Measurements from ENCODE around the gene SLC25A26.
A peak's percentile ranks its signal among the peaks of the same experiment; 100 is the strongest.
"Not testable (repeated sequence)": the region's sequence is repeated elsewhere in the genome, so short reads cannot be mapped to it uniquely, and the experiment has no call there.

The SLC25A26 gene, protein sequence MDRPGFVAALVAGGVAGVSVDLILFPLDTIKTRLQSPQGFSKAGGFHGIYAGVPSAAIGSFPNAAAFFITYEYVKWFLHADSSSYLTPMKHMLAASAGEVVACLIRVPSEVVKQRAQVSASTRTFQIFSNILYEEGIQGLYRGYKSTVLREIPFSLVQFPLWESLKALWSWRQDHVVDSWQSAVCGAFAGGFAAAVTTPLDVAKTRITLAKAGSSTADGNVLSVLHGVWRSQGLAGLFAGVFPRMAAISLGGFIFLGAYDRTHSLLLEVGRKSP

GRCh38 chr3:66220602-66221377 is at the start of gene SLC25A26:
Gene SLC25A26, plus strand, starts transcription at chr3:66221001. Its CDS starts 94 bp downstream, at chr3:66221095.
- DNase-seq: peak; percentile 97

GRCh38 chr3:66172394-66172793 is 48.4 kb upstream of the SLC25A26 start:
- DNase-seq: no peak

DNA sequence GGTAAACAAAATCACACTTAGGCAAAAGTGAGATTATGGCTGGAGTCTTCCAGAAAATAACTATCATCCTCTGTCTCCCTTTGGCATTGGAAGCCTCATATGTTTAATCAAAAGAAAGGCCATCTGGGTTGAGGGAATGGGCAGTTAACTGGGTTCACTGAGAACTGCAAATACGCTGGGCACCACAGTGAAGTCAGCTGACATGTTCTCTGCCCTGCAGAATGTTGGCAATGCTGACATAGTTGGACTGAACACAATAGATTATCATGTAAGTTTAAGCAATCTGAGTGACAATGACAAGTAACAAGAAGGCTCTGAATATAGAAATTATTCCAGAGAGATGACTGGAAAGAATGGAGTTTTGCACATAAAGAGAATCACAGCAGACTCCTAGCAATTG is 43.8 kb upstream of the SLC25A26 start:
- no peak for DNase-seq

DNA sequence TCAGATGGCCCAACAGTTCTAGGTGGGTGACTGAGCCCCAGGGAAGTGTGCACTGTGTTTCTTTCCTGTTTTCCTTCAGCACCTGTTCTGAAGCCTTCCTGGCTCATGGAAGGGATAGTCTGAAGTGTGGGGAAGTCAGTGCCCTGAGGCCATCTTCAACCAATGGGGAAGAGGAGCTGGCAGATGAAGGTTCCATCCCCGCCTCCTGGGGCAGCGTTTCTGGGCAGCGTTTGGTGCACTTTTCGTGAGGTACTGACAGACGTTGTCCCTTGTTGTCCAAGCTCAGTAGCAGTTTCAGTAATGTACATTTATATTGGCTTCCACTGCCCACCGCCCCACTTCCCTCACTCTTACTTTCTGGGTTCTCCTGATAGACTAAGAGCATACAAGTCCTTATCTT is 42.6 kb upstream of the SLC25A26 start:
- no peak for DNase-seq

DNA sequence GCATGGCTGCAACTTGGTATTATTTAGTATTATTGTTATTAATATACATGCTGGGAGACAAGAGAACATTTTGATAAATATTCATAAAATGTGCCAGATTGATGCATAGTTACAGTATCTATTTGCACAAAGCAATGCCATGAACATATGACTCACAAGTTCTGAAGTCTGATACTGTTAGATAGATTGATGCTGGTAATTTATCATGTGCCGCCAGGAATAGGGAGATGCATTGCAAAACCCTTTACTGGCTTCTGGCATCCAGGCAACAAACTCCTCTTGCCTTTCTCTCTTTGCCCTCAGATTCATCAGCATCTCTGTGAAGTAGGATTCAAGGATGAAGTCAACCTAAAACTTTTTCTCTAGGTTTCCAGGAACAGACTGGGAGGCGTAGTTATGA is 41.0 kb upstream of the SLC25A26 start:
- no peak for DNase-seq

- DNase-seq: no peak
Measured at GRCh38 chr3:66181764-66182163, 39.0 kb upstream of the SLC25A26 start.

DNA sequence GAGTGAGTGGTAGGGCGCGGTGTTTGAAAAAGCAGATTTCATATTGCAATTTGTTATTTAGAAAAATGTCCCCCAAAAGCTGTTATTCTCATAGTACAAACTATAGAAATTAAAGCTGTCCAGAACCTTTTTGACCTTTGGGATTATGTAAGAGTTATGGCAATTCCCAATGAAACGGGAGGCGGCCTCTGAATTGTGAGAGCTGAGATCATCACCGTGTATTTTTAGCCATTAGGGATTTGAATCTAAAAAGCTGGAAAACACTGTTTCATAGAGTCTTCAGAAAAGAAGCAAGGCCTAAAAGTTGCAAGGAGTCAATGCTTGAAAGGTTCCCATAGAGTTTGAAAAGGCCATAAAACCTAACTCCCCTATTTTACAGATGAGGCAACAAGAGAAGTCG is 38.6 kb upstream of the SLC25A26 start:
- DNase-seq: no peak

DNA sequence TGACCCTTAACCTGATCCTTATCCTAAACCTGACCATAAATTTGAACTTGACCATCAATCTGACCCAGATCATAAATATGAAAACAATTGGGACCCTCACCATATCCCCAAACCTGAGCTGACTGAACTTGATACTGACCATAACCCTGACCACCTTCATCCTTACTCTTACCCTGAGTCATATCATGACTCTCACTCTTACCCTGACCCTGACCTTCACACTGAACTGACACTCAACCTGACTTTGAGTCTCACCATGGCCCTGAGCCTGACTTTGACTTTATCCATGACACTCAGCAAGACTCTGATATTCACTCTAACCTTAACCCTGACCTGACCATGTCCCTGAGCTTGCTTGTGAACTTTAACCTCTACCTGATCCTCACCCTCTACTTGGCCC is 34.3 kb upstream of the SLC25A26 start:
- no peak for DNase-seq

DNA sequence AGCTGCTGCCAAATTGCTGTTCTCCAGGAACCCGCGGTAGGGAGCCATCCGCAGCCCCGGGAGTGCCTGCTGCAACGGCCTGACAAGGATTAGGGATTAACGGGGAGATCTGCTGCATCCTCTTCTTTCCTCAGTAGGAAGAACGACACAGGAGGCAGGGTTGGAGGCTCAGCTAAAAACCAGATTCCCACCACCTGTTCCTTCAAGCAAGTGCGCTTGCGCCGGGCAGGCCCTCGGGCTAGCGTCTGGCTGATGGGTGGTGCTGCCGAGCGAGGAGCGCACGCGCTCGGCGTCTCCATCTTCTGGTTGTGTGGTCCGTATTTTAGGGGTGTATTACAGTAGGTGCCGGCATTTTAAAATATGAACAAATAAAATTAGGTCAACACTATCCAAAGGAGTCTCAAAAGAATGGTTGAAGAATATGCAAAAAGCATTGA is 25.4 kb upstream of the SLC25A26 start:
- DNase-seq: peak; percentile 75

DNA sequence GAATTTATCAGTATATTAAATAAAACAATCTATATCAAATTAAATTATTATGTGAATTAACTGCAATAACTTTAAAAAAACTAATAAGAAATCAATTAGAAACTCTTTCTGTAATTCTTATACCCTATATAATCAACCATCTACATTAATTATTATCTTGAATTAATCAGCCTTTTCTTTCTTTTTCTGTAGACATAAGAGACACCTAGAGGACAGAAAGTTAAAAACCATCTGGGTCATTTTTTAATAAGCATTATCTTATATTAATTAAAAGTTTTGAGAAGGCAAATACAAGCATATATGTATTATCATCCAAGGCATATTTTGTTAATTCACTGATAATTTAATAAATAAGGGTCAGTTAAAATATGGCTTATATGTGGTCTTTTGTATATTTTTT is 24.2 kb upstream of the SLC25A26 start:
- DNase-seq: no peak

- DNase-seq: no peak
Measured at GRCh38 chr3:66198437-66199088, 22.2 kb upstream of the SLC25A26 start.

- DNase-seq: no peak
Measured at GRCh38 chr3:66199089-66199473, 21.7 kb upstream of the SLC25A26 start.

DNA sequence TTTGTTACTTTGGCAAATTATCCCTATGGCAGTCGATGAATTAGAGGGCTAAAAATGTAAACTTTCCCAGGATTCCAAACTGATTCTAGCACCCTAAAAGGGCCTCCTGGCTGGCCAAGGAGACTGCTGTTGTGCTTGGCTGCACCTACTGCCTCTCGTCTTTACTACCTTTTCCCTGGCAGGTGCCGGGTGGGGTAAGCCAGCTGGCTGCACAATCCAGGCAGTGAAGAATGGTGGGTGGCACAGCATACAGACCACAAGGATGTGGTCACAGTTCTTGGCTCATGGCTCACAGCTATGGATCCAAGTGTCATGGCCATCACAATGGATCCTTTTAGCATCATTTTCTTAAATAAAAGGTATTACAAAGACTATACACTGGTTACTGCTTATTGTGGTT is 20.7 kb upstream of the SLC25A26 start:
- no peak for DNase-seq

GRCh38 chr3:66200786-66201185 is 20.0 kb upstream of the SLC25A26 start:
- DNase-seq: no peak

GRCh38 chr3:66203275-66203674 is 17.5 kb upstream of the SLC25A26 start:
- DNase-seq: no peak

- DNase-seq: no peak
Measured at GRCh38 chr3:66206806-66207205, 14.0 kb upstream of the SLC25A26 start.

DNA sequence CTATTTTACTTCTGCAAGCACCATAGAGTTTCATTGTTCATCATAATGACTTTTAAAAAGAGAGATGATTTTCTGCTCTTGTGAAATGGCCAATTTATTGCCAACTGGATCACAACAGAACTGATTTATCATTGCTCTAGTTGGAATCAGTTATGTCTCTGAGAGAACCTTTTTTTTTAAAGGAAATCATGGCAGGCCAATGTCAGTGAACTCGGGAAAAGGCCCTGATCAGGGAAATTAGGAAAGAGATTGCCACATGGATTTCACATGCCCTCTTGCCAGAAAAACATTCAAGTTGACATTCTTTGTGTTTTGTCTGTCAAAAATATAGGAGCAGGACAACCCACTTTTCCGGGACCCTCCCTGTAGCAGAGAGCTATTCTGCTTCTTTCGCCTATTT is 12.6 kb upstream of the SLC25A26 start:
- DNase-seq: no peak

DNA sequence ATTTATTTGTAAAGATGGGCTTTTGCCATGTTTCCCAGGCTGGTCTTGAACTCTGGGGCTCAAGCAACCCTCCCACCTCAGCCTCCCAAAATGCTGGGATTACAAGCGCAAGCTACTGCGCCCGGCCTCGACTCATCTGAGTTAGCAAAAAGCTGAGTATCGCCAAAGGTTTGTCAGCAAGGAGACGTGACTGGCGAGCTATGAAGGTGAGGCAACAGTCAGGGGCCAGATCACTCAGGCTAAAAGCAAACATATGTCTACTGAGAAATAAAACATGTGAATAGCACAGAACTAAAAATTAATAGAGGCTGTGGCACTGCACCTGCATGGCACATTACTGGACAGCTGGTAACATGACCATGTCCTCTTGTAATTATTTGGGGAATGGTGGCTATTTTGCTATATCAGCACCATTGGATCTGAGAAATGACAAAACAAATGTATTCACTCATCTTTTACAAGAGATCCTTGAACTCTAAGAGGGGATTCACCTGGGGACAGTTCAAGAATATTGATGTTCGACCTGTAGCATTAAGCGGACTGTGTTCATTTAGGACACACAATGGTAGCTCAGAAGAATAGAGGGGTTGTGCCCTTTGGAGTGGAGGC is 10.0 kb upstream of the SLC25A26 start:
- no peak for DNase-seq

GRCh38 chr3:66211779-66212178 is 9.0 kb upstream of the SLC25A26 start:
- DNase-seq: no peak

- no peak for DNase-seq
Measured at GRCh38 chr3:66215106-66215505, 5.7 kb upstream of the SLC25A26 start.

DNA sequence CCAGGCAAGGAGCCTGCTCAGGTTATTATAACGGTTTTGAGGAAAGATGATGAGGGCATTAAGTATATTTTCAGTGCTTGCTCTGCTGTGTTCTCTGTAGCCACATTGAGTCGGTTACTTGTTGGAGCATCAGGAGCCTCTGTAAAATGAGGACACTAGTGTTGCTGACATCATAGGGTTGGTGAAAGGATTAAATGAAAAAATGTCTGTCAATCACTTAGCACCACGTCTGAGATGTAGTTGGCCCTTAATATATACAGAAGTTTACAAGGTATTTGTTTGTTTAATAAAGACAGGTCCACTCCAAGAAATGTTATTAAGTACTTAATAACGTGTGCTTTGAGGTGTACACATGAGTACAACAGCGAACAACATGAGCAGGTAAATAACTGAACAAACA is 735 bp upstream of the SLC25A26 start:
- no peak for DNase-seq

GRCh38 chr3:66224220-66224619 is 3.4 kb downstream of the SLC25A26 start:
- DNase-seq: no peak

GRCh38 chr3:66226093-66226492 is 5.3 kb downstream of the SLC25A26 start:
- not testable (repeated sequence) for DNase-seq

- no peak for DNase-seq
Measured at GRCh38 chr3:66227051-66227450, 6.2 kb downstream of the SLC25A26 start.

All from right hindlimb (tissue), 1 donor.